ENCODE measurements around the gene OSBPL6. TPM values are rescaled to one million over a fixed set of nuclear protein-coding genes. Genes with fewer than 3 reads are reported as not detected.

OSBPL6 gene
- total RNA-seq, 1 donor from 2014 or later = 1.8 TPM

GRCh38 chr2:178284613-178285286, 90.4 kb downstream of the OSBPL6 start:
- Mint-ChIP-seq H3K27me3 (ENCODE audit: low read depth) (peaks cover 10% of the 10 kb centered on the region), H3K36me3 (ENCODE audit: low read depth) (no peaks in the 10 kb centered on the region), H3K4me1 (ENCODE audit: low read depth) (peaks cover 6% of the 10 kb centered on the region), H3K27ac (no peak overlapping the region), H3K9me3 (no peaks in the 10 kb centered on the region), H3K4me3 (ENCODE audit: low read depth) (no peak overlapping the region)
- intact Hi-C loops (cut with micrococcal nuclease) = no loop called here
- DNase-seq (ENCODE audit: low spot score) = no peak

GRCh38 chr2:178285287-178285615, 90.9 kb downstream of the OSBPL6 start:
- no peak for DNase-seq (ENCODE audit: low spot score)
- H3K4me1 Mint-ChIP-seq (ENCODE audit: low read depth) = peaks cover 6% of the 10 kb centered on the region
- intact Hi-C loops (cut with micrococcal nuclease) = no loop called here
- no peaks in the 10 kb centered on the region for H3K36me3 Mint-ChIP-seq (ENCODE audit: low read depth)
- H3K27me3 Mint-ChIP-seq (ENCODE audit: low read depth) = peaks cover 10% of the 10 kb centered on the region
- no peaks in the 10 kb centered on the region for H3K9me3 Mint-ChIP-seq
- H3K4me3 Mint-ChIP-seq (ENCODE audit: low read depth) = no peak overlapping the region
- no peak overlapping the region for H3K27ac Mint-ChIP-seq

DNA sequence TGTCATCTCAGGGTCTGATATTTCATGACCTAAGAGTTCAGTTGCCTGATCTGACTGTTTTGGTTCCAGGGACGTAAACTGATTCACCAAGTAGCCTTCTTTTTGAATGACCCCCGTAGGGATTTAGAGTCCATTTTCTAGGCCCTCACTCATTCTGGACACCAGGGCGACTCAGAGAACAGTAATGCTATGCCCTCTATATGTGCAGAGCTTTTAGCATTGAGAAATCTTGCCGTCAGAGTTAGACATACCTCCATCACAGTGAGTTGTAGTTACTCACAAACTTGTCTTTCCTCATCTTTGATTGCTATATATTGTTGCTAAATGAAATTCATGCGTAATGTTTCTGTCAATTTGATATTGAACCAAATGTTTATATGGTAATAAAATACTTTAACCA, 92.3 kb downstream of the OSBPL6 start:
- Mint-ChIP-seq H3K36me3 (ENCODE audit: low read depth) (no peaks in the 10 kb centered on the region), H3K27ac (no peak overlapping the region), H3K4me3 (ENCODE audit: low read depth) (no peak overlapping the region), H3K4me1 (ENCODE audit: low read depth) (peaks cover 6% of the 10 kb centered on the region), H3K9me3 (no peaks in the 10 kb centered on the region), H3K27me3 (ENCODE audit: low read depth) (peaks cover 10% of the 10 kb centered on the region)
- intact Hi-C loops (cut with micrococcal nuclease) = no loop called here
- DNase-seq (ENCODE audit: low spot score) = no peak

GRCh38 chr2:178287652-178288344, 93.5 kb downstream of the OSBPL6 start:
- peaks cover 14% of the 10 kb centered on the region for H3K27me3 Mint-ChIP-seq (ENCODE audit: low read depth)
- DNase-seq (ENCODE audit: low spot score) = no peak
- H3K4me3 Mint-ChIP-seq (ENCODE audit: low read depth) = no peak overlapping the region
- no peak overlapping the region for H3K27ac Mint-ChIP-seq
- no peaks in the 10 kb centered on the region for H3K9me3 Mint-ChIP-seq
- peaks cover 6% of the 10 kb centered on the region for H3K4me1 Mint-ChIP-seq (ENCODE audit: low read depth)
- H3K36me3 Mint-ChIP-seq (ENCODE audit: low read depth) = no peaks in the 10 kb centered on the region
- intact Hi-C loops (cut with micrococcal nuclease) = no loop called here

- H3K9me3 Mint-ChIP-seq = no peaks in the 10 kb centered on the region
- peaks cover 11% of the 10 kb centered on the region for H3K27me3 Mint-ChIP-seq (ENCODE audit: low read depth)
- no peak overlapping the region for H3K27ac Mint-ChIP-seq
- H3K4me3 Mint-ChIP-seq (ENCODE audit: low read depth) = no peak overlapping the region
- intact Hi-C loops (cut with micrococcal nuclease) = no loop called here
- no peak for DNase-seq (ENCODE audit: low spot score)
- H3K4me1 Mint-ChIP-seq (ENCODE audit: low read depth) = no peaks in the 10 kb centered on the region
- H3K36me3 Mint-ChIP-seq (ENCODE audit: low read depth) = no peaks in the 10 kb centered on the region
Measured at GRCh38 chr2:178291703-178292102, 97.4 kb downstream of the OSBPL6 start.

GRCh38 chr2:178292586-178292985, 98.3 kb downstream of the OSBPL6 start:
- no peaks in the 10 kb centered on the region for H3K36me3 Mint-ChIP-seq (ENCODE audit: low read depth)
- H3K4me1 Mint-ChIP-seq (ENCODE audit: low read depth) = no peaks in the 10 kb centered on the region
- H3K9me3 Mint-ChIP-seq = no peaks in the 10 kb centered on the region
- intact Hi-C loops (cut with micrococcal nuclease) = no loop called here
- H3K27me3 Mint-ChIP-seq (ENCODE audit: low read depth) = peaks cover 11% of the 10 kb centered on the region
- no peak overlapping the region for H3K4me3 Mint-ChIP-seq (ENCODE audit: low read depth)
- no peak overlapping the region for H3K27ac Mint-ChIP-seq
- no peak for DNase-seq (ENCODE audit: low spot score)

- H3K27me3 Mint-ChIP-seq (ENCODE audit: low read depth) = peaks cover 10% of the 10 kb centered on the region
- no peak overlapping the region for H3K4me3 Mint-ChIP-seq (ENCODE audit: low read depth)
- no peak overlapping the region for H3K27ac Mint-ChIP-seq
- H3K36me3 Mint-ChIP-seq (ENCODE audit: low read depth) = no peaks in the 10 kb centered on the region
- H3K9me3 Mint-ChIP-seq = no peaks in the 10 kb centered on the region
- peaks cover 2% of the 10 kb centered on the region for H3K4me1 Mint-ChIP-seq (ENCODE audit: low read depth)
- intact Hi-C loops (cut with micrococcal nuclease) = no loop called here
- no peak for DNase-seq (ENCODE audit: low spot score)
Measured at GRCh38 chr2:178295115-178295514, 100.8 kb downstream of the OSBPL6 start.

DNA sequence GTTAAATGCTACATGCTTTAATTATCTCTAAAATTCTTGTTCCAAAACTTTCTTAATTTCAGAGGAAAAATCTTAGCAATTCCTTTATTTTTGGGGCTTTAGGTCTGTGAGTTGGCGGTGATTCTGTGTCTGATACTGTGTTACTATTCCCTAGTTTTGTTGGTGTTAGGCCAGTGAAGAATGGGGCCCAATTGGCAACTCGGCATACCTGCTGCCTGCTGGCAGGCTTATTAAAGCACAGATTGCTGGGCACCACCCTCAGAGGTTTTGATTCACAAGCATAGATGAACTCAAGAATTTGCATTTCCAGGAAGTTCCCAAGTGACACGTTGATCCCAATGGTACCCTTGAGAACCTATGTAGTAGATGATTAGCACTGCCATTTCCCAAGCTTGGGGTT, 101.6 kb downstream of the OSBPL6 start:
- Mint-ChIP-seq H3K27me3 (ENCODE audit: low read depth) (peaks cover 12% of the 10 kb centered on the region), H3K36me3 (ENCODE audit: low read depth) (no peaks in the 10 kb centered on the region), H3K9me3 (no peaks in the 10 kb centered on the region)

GRCh38 chr2:178296394-178297090, 102.2 kb downstream of the OSBPL6 start:
- no peak for DNase-seq (ENCODE audit: low spot score)
- no peaks in the 10 kb centered on the region for H3K36me3 Mint-ChIP-seq (ENCODE audit: low read depth)
- H3K27ac Mint-ChIP-seq = no peak overlapping the region
- peaks cover 11% of the 10 kb centered on the region for H3K27me3 Mint-ChIP-seq (ENCODE audit: low read depth)
- H3K4me3 Mint-ChIP-seq (ENCODE audit: low read depth) = no peak overlapping the region
- intact Hi-C loops (cut with micrococcal nuclease) = no loop called here
- peaks cover 2% of the 10 kb centered on the region for H3K4me1 Mint-ChIP-seq (ENCODE audit: low read depth)
- H3K9me3 Mint-ChIP-seq = no peaks in the 10 kb centered on the region

More for the DNA sequence above, 101.6 kb downstream of the OSBPL6 start:
- intact Hi-C loops (cut with micrococcal nuclease) = no loop called here
- Mint-ChIP-seq H3K4me3 (ENCODE audit: low read depth) (no peak overlapping the region), H3K27ac (no peak overlapping the region), H3K4me1 (ENCODE audit: low read depth) (peaks cover 2% of the 10 kb centered on the region)
- DNase-seq (ENCODE audit: low spot score) = no peak

- Mint-ChIP-seq H3K4me3 (ENCODE audit: low read depth) (no peak overlapping the region), H3K4me1 (ENCODE audit: low read depth) (peaks cover 2% of the 10 kb centered on the region), H3K27me3 (ENCODE audit: low read depth) (peaks cover 11% of the 10 kb centered on the region), H3K9me3 (no peaks in the 10 kb centered on the region), H3K36me3 (ENCODE audit: low read depth) (no peaks in the 10 kb centered on the region), H3K27ac (no peak overlapping the region)
- no peak for DNase-seq (ENCODE audit: low spot score)
- intact Hi-C loops (cut with micrococcal nuclease) = no loop called here
Measured at GRCh38 chr2:178297091-178297411, 102.7 kb downstream of the OSBPL6 start.

GRCh38 chr2:178298785-178299212, 104.5 kb downstream of the OSBPL6 start:
- H3K4me3 Mint-ChIP-seq (ENCODE audit: low read depth) = no peak overlapping the region
- intact Hi-C loops (cut with micrococcal nuclease) = no loop called here
- H3K9me3 Mint-ChIP-seq = no peaks in the 10 kb centered on the region
- no peak for DNase-seq (ENCODE audit: low spot score)
- peaks cover 2% of the 10 kb centered on the region for H3K4me1 Mint-ChIP-seq (ENCODE audit: low read depth)
- peaks cover 9% of the 10 kb centered on the region for H3K27me3 Mint-ChIP-seq (ENCODE audit: low read depth)
- H3K27ac Mint-ChIP-seq = no peak overlapping the region
- H3K36me3 Mint-ChIP-seq (ENCODE audit: low read depth) = no peaks in the 10 kb centered on the region

- intact Hi-C loops (cut with micrococcal nuclease) = no loop called here
- Mint-ChIP-seq H3K9me3 (no peaks in the 10 kb centered on the region), H3K4me1 (ENCODE audit: low read depth) (peaks cover 2% of the 10 kb centered on the region), H3K36me3 (ENCODE audit: low read depth) (no peaks in the 10 kb centered on the region), H3K27ac (no peak overlapping the region), H3K4me3 (ENCODE audit: low read depth) (no peak overlapping the region), H3K27me3 (ENCODE audit: low read depth) (peaks cover 7% of the 10 kb centered on the region)
- no peak for DNase-seq (ENCODE audit: low spot score)
Measured at GRCh38 chr2:178301649-178302238, 107.4 kb downstream of the OSBPL6 start.

DNA sequence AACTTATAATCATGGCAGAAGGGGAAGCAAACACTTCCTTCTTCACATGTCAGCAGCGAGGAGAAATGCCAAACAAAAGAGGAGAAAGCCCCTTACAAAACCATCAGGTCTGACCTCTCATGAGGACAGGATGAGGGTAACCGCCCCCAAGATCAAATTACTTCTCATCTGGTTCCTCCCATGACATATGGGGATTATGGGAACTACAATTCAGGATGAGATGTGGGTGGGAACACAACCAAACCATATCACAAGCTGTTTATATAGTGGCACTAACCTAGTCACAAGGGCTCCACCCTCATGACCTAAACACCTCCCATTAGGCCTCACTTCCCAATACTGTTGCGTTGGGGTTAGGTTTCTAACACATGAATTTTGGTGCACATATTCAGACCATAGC, 110.0 kb downstream of the OSBPL6 start:
- intact Hi-C loops (cut with micrococcal nuclease) = no loop called here
- Mint-ChIP-seq H3K4me1 (ENCODE audit: low read depth) (no peaks in the 10 kb centered on the region), H3K4me3 (ENCODE audit: low read depth) (no peak overlapping the region)

More for the DNA sequence above, 110.0 kb downstream of the OSBPL6 start:
- Mint-ChIP-seq H3K27me3 (ENCODE audit: low read depth) (peaks cover 11% of the 10 kb centered on the region), H3K36me3 (ENCODE audit: low read depth) (no peaks in the 10 kb centered on the region), H3K27ac (no peak overlapping the region), H3K9me3 (no peaks in the 10 kb centered on the region)
- no peak for DNase-seq (ENCODE audit: low spot score)
